Subcutaneous adipose tissue (tissue), 4 donors: ENCODE results near the gene ADIRF. TPM values are rescaled to one million over a fixed set of nuclear protein-coding genes. Genes with fewer than 3 reads are reported as not detected.

Experiments
- total RNA-seq, 4 donors: library from RNA; depleted of rRNA; stranded (reverse); fragments of >200 nt; gene quantifications; one replicate each; pipeline ENCODE4 v1.1.0, GENCODE V29; 2016
- TF ChIP-seq, protein P1 (sequence below): fragments of 450-650 bp; IDR thresholded peaks from one replicate; pipeline ENCODE4 v1.5.1; 2016; ENCODE audit warnings: low read depth, mild to moderate bottlenecking, control low read depth, antibody characterized with exemption, moderate library complexity

ADIRF gene
- total RNA-seq, 4 donors from 2014 or later = 826 to 2,196 (median 1,516) TPM

- TF ChIP-seq, protein P1, sequence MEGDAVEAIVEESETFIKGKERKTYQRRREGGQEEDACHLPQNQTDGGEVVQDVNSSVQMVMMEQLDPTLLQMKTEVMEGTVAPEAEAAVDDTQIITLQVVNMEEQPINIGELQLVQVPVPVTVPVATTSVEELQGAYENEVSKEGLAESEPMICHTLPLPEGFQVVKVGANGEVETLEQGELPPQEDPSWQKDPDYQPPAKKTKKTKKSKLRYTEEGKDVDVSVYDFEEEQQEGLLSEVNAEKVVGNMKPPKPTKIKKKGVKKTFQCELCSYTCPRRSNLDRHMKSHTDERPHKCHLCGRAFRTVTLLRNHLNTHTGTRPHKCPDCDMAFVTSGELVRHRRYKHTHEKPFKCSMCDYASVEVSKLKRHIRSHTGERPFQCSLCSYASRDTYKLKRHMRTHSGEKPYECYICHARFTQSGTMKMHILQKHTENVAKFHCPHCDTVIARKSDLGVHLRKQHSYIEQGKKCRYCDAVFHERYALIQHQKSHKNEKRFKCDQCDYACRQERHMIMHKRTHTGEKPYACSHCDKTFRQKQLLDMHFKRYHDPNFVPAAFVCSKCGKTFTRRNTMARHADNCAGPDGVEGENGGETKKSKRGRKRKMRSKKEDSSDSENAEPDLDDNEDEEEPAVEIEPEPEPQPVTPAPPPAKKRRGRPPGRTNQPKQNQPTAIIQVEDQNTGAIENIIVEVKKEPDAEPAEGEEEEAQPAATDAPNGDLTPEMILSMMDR = no peak
Measured at GRCh38 chr10:86960863-86961434, 7.3 kb upstream of the ADIRF start.

DNA sequence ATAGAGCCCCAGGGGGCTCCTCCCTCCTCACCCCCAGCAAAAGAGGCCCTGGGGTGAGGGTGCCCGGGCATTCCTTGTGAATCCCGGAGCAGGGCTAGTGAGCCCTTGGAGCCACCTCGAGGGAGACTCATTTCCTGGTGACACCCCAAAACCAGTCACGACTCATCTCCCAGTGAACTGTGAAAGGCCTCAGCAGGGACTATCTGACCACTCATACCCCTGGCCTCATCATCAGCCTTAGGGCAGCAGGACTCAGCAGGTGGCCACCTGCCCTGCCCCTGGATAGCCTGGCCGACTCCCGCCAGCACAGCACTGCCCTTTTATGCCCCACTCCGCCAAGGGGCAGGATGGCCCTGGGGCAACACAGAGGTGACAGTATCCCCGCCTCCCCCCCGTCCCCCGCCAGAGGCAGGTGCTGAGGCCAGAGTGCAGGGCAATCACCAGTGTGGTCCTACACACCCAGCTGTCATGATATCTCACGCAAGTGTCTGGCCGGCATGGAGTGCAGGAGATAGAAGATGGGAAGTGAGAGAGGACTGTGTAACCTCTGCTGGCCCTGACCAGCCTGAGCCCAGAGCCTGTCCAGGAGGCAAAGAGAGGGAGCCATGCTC is 6.7 kb upstream of the ADIRF start:
- TF ChIP-seq, protein P1 = no peak

DNA sequence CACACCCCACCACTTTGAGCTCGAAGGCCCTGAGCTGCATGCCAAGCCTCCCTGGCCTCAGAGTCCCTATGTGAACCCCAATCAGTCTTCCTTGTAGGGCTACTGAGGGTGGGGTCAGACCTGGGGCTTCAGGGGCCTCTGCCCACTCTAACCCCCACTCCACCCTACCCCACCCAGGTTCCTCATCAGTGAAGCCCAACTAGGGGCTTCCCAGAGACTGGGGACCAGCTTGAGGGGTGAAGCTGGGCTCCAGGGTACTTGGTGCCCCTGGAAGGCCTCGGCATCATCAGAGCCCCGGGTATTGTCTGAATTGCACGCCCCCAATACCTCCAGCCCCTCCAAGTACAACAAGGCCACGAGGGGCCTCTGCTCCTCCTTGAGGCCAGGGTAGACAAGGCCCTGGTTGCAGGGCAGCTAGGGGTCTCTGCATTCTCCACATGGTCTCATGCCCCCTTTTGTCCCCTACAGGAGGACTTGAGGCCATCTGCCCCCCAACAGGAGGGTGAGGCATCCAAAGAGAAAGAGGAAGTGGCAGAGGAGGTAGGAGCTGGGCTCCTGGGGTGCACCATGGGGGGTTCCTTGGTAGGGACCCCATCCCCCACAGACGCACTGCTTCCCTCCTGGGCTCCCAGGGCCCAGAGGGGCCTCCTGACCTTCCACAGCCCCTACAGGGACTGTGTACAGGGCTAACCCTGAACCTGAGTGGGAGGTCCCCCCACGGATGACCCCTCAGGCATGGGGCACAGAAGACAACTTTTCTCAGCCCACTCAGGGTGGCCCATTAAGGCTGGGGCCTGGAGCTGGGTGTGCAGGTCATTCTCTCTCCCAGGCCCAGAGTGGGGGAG is 5.9 kb upstream of the ADIRF start:
- TF ChIP-seq, protein P1 = no peak

- TF ChIP-seq, protein P1 = no peak
Measured at GRCh38 chr10:86962981-86963310, 5.3 kb upstream of the ADIRF start.

DNA sequence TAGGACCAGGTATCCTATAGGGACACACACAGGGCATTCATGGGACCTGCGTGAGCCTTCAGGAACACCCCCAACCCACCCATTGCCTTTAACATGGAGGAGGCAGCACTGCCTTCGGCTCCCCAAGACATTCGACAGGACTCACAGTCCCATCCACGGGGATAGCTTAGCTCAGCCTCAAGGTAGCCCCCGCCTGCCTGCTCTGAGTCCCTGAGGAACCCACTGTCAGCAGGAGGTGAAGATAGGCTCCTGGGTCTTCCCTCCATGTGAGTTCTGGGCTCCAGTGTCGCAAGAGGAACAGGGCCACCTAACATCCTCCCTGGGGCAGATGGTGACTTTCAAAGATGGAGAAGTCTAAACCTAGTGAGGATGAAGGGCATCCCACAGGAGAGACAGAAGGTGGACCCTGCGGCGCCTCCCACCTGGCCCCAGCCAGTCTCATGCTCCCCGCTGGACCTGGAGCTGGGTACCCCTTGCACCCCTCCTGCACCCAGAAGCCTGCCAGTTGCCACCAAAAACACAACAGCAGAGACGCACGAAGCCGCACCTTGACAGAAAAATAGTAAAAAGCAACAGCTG is 4.9 kb upstream of the ADIRF start:
- TF ChIP-seq, protein P1 = no peak

DNA sequence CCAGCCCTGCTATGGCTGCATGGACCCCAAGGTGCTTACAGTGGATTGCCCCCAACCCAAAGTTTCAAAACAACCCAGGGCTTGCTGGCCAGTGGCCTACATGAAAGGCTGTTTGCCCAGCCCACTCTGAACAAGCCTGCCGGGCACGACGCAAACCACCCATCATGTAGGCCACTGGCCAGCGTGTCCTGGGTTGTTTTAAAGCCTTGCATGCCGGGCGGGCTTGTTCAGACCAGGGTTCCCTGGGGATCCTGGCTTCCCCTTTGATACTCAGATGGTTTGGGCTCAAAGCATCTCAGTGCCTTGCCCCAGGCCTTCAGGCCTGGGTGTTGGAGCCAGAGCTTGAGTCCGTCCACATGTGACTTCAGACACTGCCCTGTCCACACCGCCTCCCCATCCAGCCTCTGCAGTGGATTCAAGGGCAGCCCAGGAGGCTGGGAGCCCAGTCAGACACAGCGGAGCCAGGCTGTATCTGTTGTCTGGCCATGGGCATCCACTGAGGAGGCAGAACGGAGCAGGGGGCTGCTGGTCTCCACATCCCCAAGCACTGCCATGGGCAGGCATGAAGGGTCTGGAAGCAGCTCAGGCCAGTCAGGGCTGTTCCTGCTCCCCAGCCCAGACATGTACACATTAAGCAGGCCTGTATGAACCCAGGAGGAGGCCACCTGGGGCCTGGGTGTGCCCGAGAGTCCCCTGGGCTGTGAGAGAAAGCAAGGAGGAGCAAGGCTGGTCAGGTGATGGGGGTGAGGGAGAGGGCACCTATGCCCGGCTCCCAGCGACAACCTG is 4.0 kb upstream of the ADIRF start:
- TF ChIP-seq, protein P1 = no peak
